ENCODE data around the gene MCTP1. TPM values are rescaled to one million over a fixed set of nuclear protein-coding genes. Genes with fewer than 3 reads are reported as not detected.

The MCTP1 gene
- total RNA-seq, 1 experiment from 2014 or later, result 5.6 TPM

GRCh38 chr5:94900006-94900505, 384.8 kb downstream of the MCTP1 start (continued):
- TF ChIP-seq ERG (CRISPR knock-in tag; IDR thresholded peaks at IDR 0.05) (no peak), MLX (CRISPR knock-in tag; IDR thresholded peaks at IDR 0.05) (no peak), SP1 (CRISPR knock-in tag; conservative IDR thresholded peaks at IDR 0.05) (no peak), HMGA2 (CRISPR knock-in tag; IDR thresholded peaks at IDR 0.05) (no peak), ESRRA (CRISPR knock-in tag; IDR thresholded peaks at IDR 0.05; ENCODE audit: borderline replicate concordance) (no peak), ZNF317 (CRISPR knock-in tag; IDR thresholded peaks at IDR 0.05; ENCODE audit: borderline replicate concordance, low read depth) (no peak), PREB (CRISPR knock-in tag; IDR thresholded peaks at IDR 0.05; ENCODE audit: borderline replicate concordance) (no peak), ZNF232 (CRISPR knock-in tag; IDR thresholded peaks at IDR 0.05) (no peak), ATF2 (CRISPR knock-in tag; IDR thresholded peaks at IDR 0.05; ENCODE audit: borderline replicate concordance, low read depth) (no peak), NR2C2 (CRISPR knock-in tag; IDR thresholded peaks at IDR 0.05) (no peak), ZBTB43 (CRISPR knock-in tag; IDR thresholded peaks at IDR 0.05) (no peak)

GRCh38 chr5:94893412-94894135, 391.3 kb downstream of the MCTP1 start:
- ChIA-PET POLR2A (no interaction called here), CTCF (interaction anchor here (0.6 to 2.3 kb wide), 28 partner anchors 9 to 1984 kb away, joined by 3 to 16 read pairs (median 3); no protein-coding TSS in a partner anchor)
- ATAC-seq, result peak; percentile 93
- Mint-ChIP-seq H3K27ac (no peak overlapping the region), H3K36me3 (no peaks in the 10 kb centered on the region), H3K27me3 (ENCODE audit: low read depth) (no peaks in the 10 kb centered on the region), H3K9me3 (no peaks in the 10 kb centered on the region), H3K4me1 (peaks cover 8% of the 10 kb centered on the region; the same call in 1 of the 2 replicates), H3K4me3 (no peak overlapping the region)
- DNase-seq (ENCODE audit: low spot score), result no peak
- TF ChIP-seq ZNF121 (CRISPR knock-in tag; IDR thresholded peaks at IDR 0.05) (no peak), USF1 (CRISPR knock-in tag; IDR thresholded peaks at IDR 0.05) (no peak), GRHL2 (CRISPR knock-in tag; IDR thresholded peaks at IDR 0.05; ENCODE audit: insufficient replicate concordance, severe bottlenecking) (no peak), ZNF532 (CRISPR knock-in tag; IDR thresholded peaks at IDR 0.05; ENCODE audit: borderline replicate concordance) (no peak), IRF2 (CRISPR knock-in tag; IDR thresholded peaks at IDR 0.05; ENCODE audit: borderline replicate concordance, low read depth) (no peak), GTF2I (CRISPR knock-in tag; conservative IDR thresholded peaks at IDR 0.05) (no peak), SMAD4 (CRISPR knock-in tag; IDR thresholded peaks at IDR 0.05) (no peak), RORB (CRISPR knock-in tag; IDR thresholded peaks at IDR 0.05) (no peak), MAX (CRISPR knock-in tag; IDR thresholded peaks at IDR 0.05) (no peak), ATF2 (CRISPR knock-in tag; IDR thresholded peaks at IDR 0.05; ENCODE audit: borderline replicate concordance, low read depth) (no peak), SMAD3 (CRISPR knock-in tag; IDR thresholded peaks at IDR 0.05; ENCODE audit: borderline replicate concordance) (no peak), NR1H2 (CRISPR knock-in tag; IDR thresholded peaks at IDR 0.05) (no peak), JUN (CRISPR knock-in tag; IDR thresholded peaks at IDR 0.05) (no peak)

Measured in WTC11 (cell line).